HEK293 (cell line): ENCODE results near the gene CACNA2D3.
A peak's percentile ranks its signal among the peaks of the same experiment; 100 is the strongest.

ENCODE experiments used
- CTCF ChIA-PET: fragments of 350-600 bp; formaldehyde crosslinking; extraction: SDS; loops from one replicate; lab custom pipeline; 2021; ENCODE audit warnings: antibody characterized with exemption; lab: Yijun Ruan, JAX
- POLR2A ChIA-PET: fragments of 300-600 bp; formaldehyde crosslinking; extraction: SDS; loops from one replicate; lab custom pipeline; 2020; ENCODE audit warnings: antibody characterized with exemption, inconsistent platforms; lab: Yijun Ruan, JAX
- H3K27ac ChIP-seq: fragments of 200-500 bp; sonication (Bioruptor generic); 2 replicates; pipeline ENCODE4 v1.5.1; 2014; ENCODE audit warnings: low read depth, low read length, control low read depth, inconsistent platforms; ENCODE audit errors: extremely low read depth
- H3K36me3 ChIP-seq, 2 experiments: fragments of 200-500 bp in 1 of 2; sonication (Bioruptor generic) in 1 of 2; 1 replicate in 1 of 2; 2 replicates in 1 of 2; pipeline ENCODE4 v1.5.1; 2014 to 2017; ENCODE audit warnings: inconsistent platforms in 2 of 2, low read length in 2 of 2; ENCODE audit not compliant: control insufficient read depth in 2 of 2, insufficient read depth in 1 of 2
- H3K4me1 ChIP-seq: fragments of 200-500 bp; sonication (Bioruptor generic); 2 replicates; pipeline ENCODE4 v1.5.1; 2014; ENCODE audit warnings: mild to moderate bottlenecking, low read length, inconsistent platforms; ENCODE audit not compliant: control insufficient read depth, insufficient read depth
- H3K4me3 ChIP-seq: 2 replicates; pipeline ENCODE4 v1.5.1; 2011; ENCODE audit warnings: low read depth, mild to moderate bottlenecking, control low read depth, low read length, moderate library complexity
- H3K9me3 ChIP-seq: fragments of 200-500 bp; sonication (Bioruptor generic); 2 replicates; pipeline ENCODE4 v1.5.1; 2014; ENCODE audit warnings: low read depth, low read length, inconsistent platforms; ENCODE audit not compliant: control insufficient read depth, insufficient read depth
- GLI2 ChIP-seq: fragments of 450-650 bp; formaldehyde crosslinking; IDR thresholded peaks from 2 replicates; pipeline ENCODE4; 2017; ENCODE audit warnings: missing biosample characterization, missing genetic modification characterization, low read depth, borderline replicate concordance
- MZF1 ChIP-seq: fragments of 450-650 bp; formaldehyde crosslinking; IDR thresholded peaks from 2 replicates; pipeline ENCODE4 v1.5.1; 2017; ENCODE audit warnings: missing biosample characterization, missing genetic modification characterization, borderline replicate concordance
- OVOL3 ChIP-seq: fragments of 450-650 bp; formaldehyde crosslinking; IDR thresholded peaks from 2 replicates; pipeline ENCODE4 v1.5.1; 2016; ENCODE audit warnings: missing biosample characterization, missing genetic modification characterization
- SP2 ChIP-seq: fragments of 450-650 bp; formaldehyde crosslinking; IDR thresholded peaks from 2 replicates; pipeline ENCODE4 v1.5.1; 2016; ENCODE audit warnings: missing biosample characterization, missing genetic modification characterization
- ZBTB17 ChIP-seq: fragments of 450-650 bp; formaldehyde crosslinking; IDR thresholded peaks from 2 replicates; pipeline ENCODE4 v1.5.1; 2016; ENCODE audit warnings: missing biosample characterization, missing genetic modification characterization
- ZNF10 ChIP-seq: fragments of 450-650 bp; formaldehyde crosslinking; IDR thresholded peaks from 2 replicates; pipeline ENCODE4 v1.5.1; 2017; ENCODE audit warnings: missing biosample characterization, missing genetic modification characterization
- ZNF155 ChIP-seq: fragments of 450-650 bp; formaldehyde crosslinking; IDR thresholded peaks from 2 replicates; pipeline ENCODE4 v1.5.1; 2016; ENCODE audit warnings: missing biosample characterization, missing genetic modification characterization
- ZNF214 ChIP-seq: fragments of 450-650 bp; formaldehyde crosslinking; IDR thresholded peaks from 2 replicates; pipeline ENCODE4 v1.5.1; 2017; ENCODE audit warnings: missing biosample characterization, mild to moderate bottlenecking, missing genetic modification characterization, borderline replicate concordance
- ZNF239 ChIP-seq: fragments of 450-650 bp; formaldehyde crosslinking; IDR thresholded peaks from 2 replicates; pipeline ENCODE4 v1.5.1; 2016; ENCODE audit warnings: missing biosample characterization, missing genetic modification characterization
- ZNF274 ChIP-seq, 2 experiments: fragments of 200-500 bp in 1 of 2; fragments of 450-650 bp in 1 of 2; sonication (Bioruptor generic) in 1 of 2; formaldehyde crosslinking in 1 of 2; IDR thresholded peaks; 2 replicates each; pipeline versions ENCODE4 v1.5.1 to v1.6.1; 2014 to 2016; ENCODE audit warnings: borderline replicate concordance in 1 of 2, inconsistent platforms in 1 of 2, low read length in 1 of 2, missing biosample characterization in 1 of 2, missing genetic modification characterization in 1 of 2
- ZNF560 ChIP-seq: fragments of 450-650 bp; formaldehyde crosslinking; IDR thresholded peaks from 2 replicates; pipeline ENCODE4 v1.5.1; 2017; ENCODE audit warnings: missing biosample characterization, missing genetic modification characterization, borderline replicate concordance
- ZNF600 ChIP-seq: fragments of 450-650 bp; formaldehyde crosslinking; IDR thresholded peaks from 2 replicates; pipeline ENCODE4 v1.5.1; 2016; ENCODE audit warnings: missing biosample characterization, missing genetic modification characterization
- ZNF624 ChIP-seq: fragments of 450-650 bp; formaldehyde crosslinking; IDR thresholded peaks from 2 replicates; pipeline ENCODE4 v1.5.1; 2017; ENCODE audit warnings: missing biosample characterization, missing genetic modification characterization
- ZNF670 ChIP-seq: fragments of 450-650 bp; formaldehyde crosslinking; IDR thresholded peaks from 2 replicates; pipeline ENCODE4 v1.5.1; 2016; ENCODE audit warnings: missing biosample characterization, missing genetic modification characterization, low read depth
- ZNF747 ChIP-seq: fragments of 450-650 bp; formaldehyde crosslinking; IDR thresholded peaks from 2 replicates; pipeline ENCODE4 v1.5.1; 2016; ENCODE audit warnings: missing biosample characterization, missing genetic modification characterization
- ZNF76 ChIP-seq: fragments of 450-650 bp; formaldehyde crosslinking; IDR thresholded peaks from 2 replicates; pipeline ENCODE4; 2016; ENCODE audit warnings: low read depth, missing biosample characterization, missing genetic modification characterization, borderline replicate concordance
- ZNF785 ChIP-seq: fragments of 450-650 bp; formaldehyde crosslinking; IDR thresholded peaks from 2 replicates; pipeline ENCODE4 v1.5.1; 2016; ENCODE audit warnings: missing biosample characterization, missing genetic modification characterization
- ZSCAN4 ChIP-seq: fragments of 450-650 bp; formaldehyde crosslinking; IDR thresholded peaks from 2 replicates; pipeline ENCODE4 v1.5.1; 2017; ENCODE audit warnings: missing biosample characterization, missing genetic modification characterization
- TF ChIP-seq, protein P1 (sequence below): fragments of 450-650 bp; formaldehyde crosslinking; IDR thresholded peaks from 2 replicates; pipeline ENCODE4 v1.5.1; 2016; ENCODE audit warnings: missing biosample characterization, missing genetic modification characterization, borderline replicate concordance
- TF ChIP-seq, protein P2 (sequence below): fragments of 450-650 bp; formaldehyde crosslinking; IDR thresholded peaks from 2 replicates; pipeline ENCODE4 v1.5.1; 2017; ENCODE audit warnings: missing biosample characterization, mild to moderate bottlenecking, missing genetic modification characterization, moderate library complexity

Gene CACNA2D3

DNA sequence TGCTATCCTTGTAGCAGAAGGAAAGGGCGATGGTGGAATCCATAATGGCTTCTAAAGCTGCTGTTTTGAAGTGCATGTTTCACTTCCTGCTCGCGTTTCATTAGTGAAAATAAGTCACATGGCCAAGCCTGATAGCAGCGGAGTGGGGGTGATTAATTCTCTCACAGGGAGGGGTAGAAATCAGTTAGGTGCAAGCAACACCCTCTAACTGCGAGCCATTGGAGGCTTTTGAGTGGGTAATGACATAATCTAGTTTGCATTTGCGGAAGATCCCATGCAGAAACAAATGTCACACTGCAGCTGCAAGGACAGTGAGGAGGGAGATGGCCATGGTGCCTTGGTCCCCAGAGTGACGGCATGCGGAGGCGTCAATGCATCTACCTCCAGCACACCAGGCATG, 41.1 kb downstream of the CACNA2D3 start (continued):
- TF ChIP-seq, protein P1, sequence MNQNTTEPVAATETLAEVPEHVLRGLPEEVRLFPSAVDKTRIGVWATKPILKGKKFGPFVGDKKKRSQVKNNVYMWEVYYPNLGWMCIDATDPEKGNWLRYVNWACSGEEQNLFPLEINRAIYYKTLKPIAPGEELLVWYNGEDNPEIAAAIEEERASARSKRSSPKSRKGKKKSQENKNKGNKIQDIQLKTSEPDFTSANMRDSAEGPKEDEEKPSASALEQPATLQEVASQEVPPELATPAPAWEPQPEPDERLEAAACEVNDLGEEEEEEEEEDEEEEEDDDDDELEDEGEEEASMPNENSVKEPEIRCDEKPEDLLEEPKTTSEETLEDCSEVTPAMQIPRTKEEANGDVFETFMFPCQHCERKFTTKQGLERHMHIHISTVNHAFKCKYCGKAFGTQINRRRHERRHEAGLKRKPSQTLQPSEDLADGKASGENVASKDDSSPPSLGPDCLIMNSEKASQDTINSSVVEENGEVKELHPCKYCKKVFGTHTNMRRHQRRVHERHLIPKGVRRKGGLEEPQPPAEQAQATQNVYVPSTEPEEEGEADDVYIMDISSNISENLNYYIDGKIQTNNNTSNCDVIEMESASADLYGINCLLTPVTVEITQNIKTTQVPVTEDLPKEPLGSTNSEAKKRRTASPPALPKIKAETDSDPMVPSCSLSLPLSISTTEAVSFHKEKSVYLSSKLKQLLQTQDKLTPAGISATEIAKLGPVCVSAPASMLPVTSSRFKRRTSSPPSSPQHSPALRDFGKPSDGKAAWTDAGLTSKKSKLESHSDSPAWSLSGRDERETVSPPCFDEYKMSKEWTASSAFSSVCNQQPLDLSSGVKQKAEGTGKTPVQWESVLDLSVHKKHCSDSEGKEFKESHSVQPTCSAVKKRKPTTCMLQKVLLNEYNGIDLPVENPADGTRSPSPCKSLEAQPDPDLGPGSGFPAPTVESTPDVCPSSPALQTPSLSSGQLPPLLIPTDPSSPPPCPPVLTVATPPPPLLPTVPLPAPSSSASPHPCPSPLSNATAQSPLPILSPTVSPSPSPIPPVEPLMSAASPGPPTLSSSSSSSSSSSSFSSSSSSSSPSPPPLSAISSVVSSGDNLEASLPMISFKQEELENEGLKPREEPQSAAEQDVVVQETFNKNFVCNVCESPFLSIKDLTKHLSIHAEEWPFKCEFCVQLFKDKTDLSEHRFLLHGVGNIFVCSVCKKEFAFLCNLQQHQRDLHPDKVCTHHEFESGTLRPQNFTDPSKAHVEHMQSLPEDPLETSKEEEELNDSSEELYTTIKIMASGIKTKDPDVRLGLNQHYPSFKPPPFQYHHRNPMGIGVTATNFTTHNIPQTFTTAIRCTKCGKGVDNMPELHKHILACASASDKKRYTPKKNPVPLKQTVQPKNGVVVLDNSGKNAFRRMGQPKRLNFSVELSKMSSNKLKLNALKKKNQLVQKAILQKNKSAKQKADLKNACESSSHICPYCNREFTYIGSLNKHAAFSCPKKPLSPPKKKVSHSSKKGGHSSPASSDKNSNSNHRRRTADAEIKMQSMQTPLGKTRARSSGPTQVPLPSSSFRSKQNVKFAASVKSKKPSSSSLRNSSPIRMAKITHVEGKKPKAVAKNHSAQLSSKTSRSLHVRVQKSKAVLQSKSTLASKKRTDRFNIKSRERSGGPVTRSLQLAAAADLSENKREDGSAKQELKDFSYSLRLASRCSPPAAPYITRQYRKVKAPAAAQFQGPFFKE (tag by site-specific recombination): no peak
- no peak for TF ChIP-seq ZNF600 (tag by site-specific recombination)
- TF ChIP-seq ZNF76: no peak

GRCh38 chr3:54164192-54164975, 42.0 kb downstream of the CACNA2D3 start:
- no peaks in the 10 kb centered on the region for H3K4me1 ChIP-seq
- POLR2A ChIA-PET: no interaction called here
- CTCF ChIA-PET: no interaction called here
- TF ChIP-seq OVOL3 (no peak), ZNF214 (tag by site-specific recombination) (no peak), ZNF155 (no peak), ZBTB17 (tag by site-specific recombination) (no peak), ZNF560 (no peak), MZF1 (tag by site-specific recombination) (no peak)
- TF ChIP-seq, all 188 proteins: peak for 0
- Histone ChIP-seq H3K9me3 (no peaks in the 10 kb centered on the region), H3K36me3 (no peaks in the 10 kb centered on the region), H3K4me3 (no peak overlapping the region), H3K27ac (no peak overlapping the region)

- ChIA-PET CTCF (no interaction called here), POLR2A (no interaction called here)
- no peaks in the 10 kb centered on the region for H3K4me1 ChIP-seq
- H3K27ac ChIP-seq: no peak overlapping the region
- H3K36me3 ChIP-seq: no peaks in the 10 kb centered on the region
- no peak overlapping the region for H3K4me3 ChIP-seq
- H3K9me3 ChIP-seq: no peaks in the 10 kb centered on the region
- TF ChIP-seq, protein P2, sequence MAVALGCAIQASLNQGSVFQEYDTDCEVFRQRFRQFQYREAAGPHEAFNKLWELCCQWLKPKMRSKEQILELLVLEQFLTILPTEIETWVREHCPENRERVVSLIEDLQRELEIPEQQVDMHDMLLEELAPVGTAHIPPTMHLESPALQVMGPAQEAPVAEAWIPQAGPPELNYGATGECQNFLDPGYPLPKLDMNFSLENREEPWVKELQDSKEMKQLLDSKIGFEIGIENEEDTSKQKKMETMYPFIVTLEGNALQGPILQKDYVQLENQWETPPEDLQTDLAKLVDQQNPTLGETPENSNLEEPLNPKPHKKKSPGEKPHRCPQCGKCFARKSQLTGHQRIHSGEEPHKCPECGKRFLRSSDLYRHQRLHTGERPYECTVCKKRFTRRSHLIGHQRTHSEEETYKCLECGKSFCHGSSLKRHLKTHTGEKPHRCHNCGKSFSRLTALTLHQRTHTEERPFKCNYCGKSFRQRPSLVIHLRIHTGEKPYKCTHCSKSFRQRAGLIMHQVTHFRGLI (tag by site-specific recombination): peak; percentile 84; the same call in 1 of the 2 replicates
- TF ChIP-seq GLI2 (tag by site-specific recombination): no peak
- no peak for TF ChIP-seq ZNF239 (tag by site-specific recombination)
Observed at GRCh38 chr3:54165865-54166264, 43.5 kb downstream of the CACNA2D3 start.

- Histone ChIP-seq H3K36me3 (no peaks in the 10 kb centered on the region), H3K4me1 (no peaks in the 10 kb centered on the region), H3K9me3 (no peaks in the 10 kb centered on the region), H3K4me3 (no peak overlapping the region), H3K27ac (no peak overlapping the region)
- ChIA-PET POLR2A (no interaction called here), CTCF (no interaction called here)
- TF ChIP-seq ZNF785 (no peak), ZNF274 (IDR thresholded peaks at IDR 0.05; ENCODE audit: low read length) (no peak), ZNF274 (tag by site-specific recombination; IDR thresholded peaks at IDR 0.05; ENCODE audit: borderline replicate concordance) (no peak), ZNF747 (no peak), ZNF624 (tag by site-specific recombination) (no peak), ZSCAN4 (tag by site-specific recombination) (no peak), ZNF670 (tag by site-specific recombination) (no peak), ZNF10 (no peak), SP2 (tag by site-specific recombination) (no peak), ZNF600 (tag by site-specific recombination) (no peak)
Observed at GRCh38 chr3:54167999-54168398, 45.6 kb downstream of the CACNA2D3 start.
